ENCODE measurements around the gene NEFH. TPM values are rescaled to one million over a fixed set of nuclear protein-coding genes. Genes with fewer than 3 reads are reported as not detected.

Gene NEFH
- total RNA-seq, 1 donor from 2014 or later, result 0.46 TPM

DNA sequence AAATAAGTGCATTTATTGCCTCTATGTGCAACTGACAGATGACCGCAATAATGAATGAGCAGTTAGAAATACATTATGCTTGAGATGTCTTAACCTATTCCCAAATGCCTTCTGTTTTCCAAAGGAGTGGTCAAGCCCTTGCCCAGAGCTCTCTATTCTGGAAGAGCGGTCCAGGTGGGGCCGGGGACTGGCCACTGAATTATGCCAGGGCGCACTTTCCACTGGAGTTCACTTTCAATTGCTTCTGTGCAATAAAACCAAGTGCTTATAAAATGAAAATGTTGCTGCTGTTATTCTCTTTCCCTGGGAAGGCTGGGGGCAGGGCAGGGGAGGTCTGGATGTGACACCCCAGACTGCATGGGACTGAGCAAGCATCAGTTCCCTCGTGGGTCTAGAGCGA, 11.0 kb downstream of the NEFH start:
- H3K27me3 ChIP-seq, result no peaks in the 10 kb centered on the region
- intact Hi-C loops (cut with DNase I), result no loop called here
- no peak for ATAC-seq
- no peak overlapping the region for H3K4me3 ChIP-seq
- TF ChIP-seq, protein P1, sequence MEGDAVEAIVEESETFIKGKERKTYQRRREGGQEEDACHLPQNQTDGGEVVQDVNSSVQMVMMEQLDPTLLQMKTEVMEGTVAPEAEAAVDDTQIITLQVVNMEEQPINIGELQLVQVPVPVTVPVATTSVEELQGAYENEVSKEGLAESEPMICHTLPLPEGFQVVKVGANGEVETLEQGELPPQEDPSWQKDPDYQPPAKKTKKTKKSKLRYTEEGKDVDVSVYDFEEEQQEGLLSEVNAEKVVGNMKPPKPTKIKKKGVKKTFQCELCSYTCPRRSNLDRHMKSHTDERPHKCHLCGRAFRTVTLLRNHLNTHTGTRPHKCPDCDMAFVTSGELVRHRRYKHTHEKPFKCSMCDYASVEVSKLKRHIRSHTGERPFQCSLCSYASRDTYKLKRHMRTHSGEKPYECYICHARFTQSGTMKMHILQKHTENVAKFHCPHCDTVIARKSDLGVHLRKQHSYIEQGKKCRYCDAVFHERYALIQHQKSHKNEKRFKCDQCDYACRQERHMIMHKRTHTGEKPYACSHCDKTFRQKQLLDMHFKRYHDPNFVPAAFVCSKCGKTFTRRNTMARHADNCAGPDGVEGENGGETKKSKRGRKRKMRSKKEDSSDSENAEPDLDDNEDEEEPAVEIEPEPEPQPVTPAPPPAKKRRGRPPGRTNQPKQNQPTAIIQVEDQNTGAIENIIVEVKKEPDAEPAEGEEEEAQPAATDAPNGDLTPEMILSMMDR (IDR thresholded peaks at IDR 0.05), result no peak
- no peaks in the 10 kb centered on the region for H3K36me3 ChIP-seq
- no peaks in the 10 kb centered on the region for H3K9me3 ChIP-seq
- H3K4me1 ChIP-seq, result no peaks in the 10 kb centered on the region
- H3K27ac ChIP-seq, result no peak overlapping the region
- DNase-seq, result no peak

DNA sequence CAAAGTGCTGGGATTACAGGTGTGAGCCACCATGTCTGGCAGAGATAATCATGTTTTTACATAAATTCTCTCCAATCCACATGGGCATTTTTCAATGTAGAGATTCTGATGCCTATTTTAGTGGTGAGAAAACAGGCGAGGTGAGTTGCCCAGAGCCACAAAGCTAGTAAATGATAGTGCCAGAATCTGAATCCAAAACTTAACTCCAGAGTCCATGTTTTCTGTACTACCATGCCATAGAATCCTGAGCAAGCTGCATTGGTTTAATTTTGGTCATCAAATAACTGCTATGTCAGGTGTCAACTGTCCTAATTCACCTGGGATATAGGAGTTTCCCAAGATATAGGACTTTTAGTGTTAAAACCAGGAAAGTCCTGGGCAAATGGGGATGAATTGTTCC, 13.6 kb downstream of the NEFH start:
- ATAC-seq (no peak), DNase-seq (no peak)
- Histone ChIP-seq H3K36me3 (no peaks in the 10 kb centered on the region), H3K9me3 (no peaks in the 10 kb centered on the region), H3K4me1 (no peaks in the 10 kb centered on the region), H3K27me3 (no peaks in the 10 kb centered on the region), H3K4me3 (no peak overlapping the region), H3K27ac (no peak overlapping the region)
- intact Hi-C loops (cut with DNase I), result no loop called here
- TF ChIP-seq, protein P1 (IDR thresholded peaks at IDR 0.05), result no peak

DNA sequence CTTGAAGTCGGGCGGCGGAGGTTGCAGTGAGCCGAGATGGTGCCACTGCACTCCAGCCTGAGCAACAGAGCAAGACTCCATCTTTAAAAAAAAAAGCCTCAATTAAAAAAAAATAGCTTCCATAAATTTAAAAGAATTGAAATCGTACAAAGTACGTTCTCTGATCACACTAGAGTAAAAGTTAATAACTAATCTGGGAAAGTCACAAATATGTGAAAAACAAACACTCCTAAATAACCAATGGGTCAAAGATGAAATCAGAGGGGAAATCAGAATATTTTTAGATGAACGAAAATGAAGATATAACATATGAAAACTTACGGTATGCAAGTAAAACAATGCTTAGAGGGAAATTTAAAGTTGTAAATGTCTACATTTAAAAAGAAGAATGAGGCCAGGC, 19.8 kb downstream of the NEFH start:
- H3K27ac ChIP-seq, result no peak overlapping the region
- no peak for ATAC-seq
- H3K4me1 ChIP-seq, result no peaks in the 10 kb centered on the region
- intact Hi-C loops (cut with DNase I), result no loop called here
- no peaks in the 10 kb centered on the region for H3K36me3 ChIP-seq
- DNase-seq, result no peak
- TF ChIP-seq, protein P1 (IDR thresholded peaks at IDR 0.05), result no peak
- H3K4me3 ChIP-seq, result no peak overlapping the region
- H3K27me3 ChIP-seq, result no peaks in the 10 kb centered on the region
- no peaks in the 10 kb centered on the region for H3K9me3 ChIP-seq

GRCh38 chr22:29503811-29504372, 23.9 kb downstream of the NEFH start:
- intact Hi-C loops (cut with DNase I), result no loop called here
- DNase-seq (no peak), ATAC-seq (no peak)
- no peaks in the 10 kb centered on the region for H3K27me3 ChIP-seq
- TF ChIP-seq, protein P1 (IDR thresholded peaks at IDR 0.05), result no peak
- no peak overlapping the region for H3K4me3 ChIP-seq
- H3K36me3 ChIP-seq, result peaks cover 28% of the 10 kb centered on the region
- no peaks in the 10 kb centered on the region for H3K4me1 ChIP-seq
- no peak overlapping the region for H3K27ac ChIP-seq
- no peaks in the 10 kb centered on the region for H3K9me3 ChIP-seq

DNA sequence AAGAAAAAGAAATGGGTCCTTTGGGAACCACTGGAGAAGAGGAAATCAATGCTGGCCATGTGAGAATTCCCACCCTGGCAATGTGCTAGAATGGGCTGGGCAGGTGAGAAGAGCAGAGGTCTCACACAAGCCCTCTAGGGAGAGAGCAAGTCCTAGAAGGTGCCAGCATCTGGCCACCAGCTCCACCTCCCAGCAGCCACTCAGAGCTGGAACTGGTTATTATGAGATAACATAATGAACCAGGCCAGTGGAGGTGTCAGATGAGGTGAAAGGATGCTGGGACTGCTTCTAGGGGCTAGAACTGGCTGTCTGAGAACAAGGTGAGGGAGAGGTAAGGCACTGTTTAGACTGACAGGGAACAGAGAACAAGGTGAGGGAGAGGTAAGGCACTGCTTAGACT, 29.3 kb downstream of the NEFH start:
- TF ChIP-seq, protein P1 (IDR thresholded peaks at IDR 0.05), result no peak
- no peak for DNase-seq
- Histone ChIP-seq H3K4me1 (no peaks in the 10 kb centered on the region), H3K9me3 (no peaks in the 10 kb centered on the region), H3K27me3 (no peaks in the 10 kb centered on the region), H3K4me3 (no peak overlapping the region), H3K36me3 (peaks cover 70% of the 10 kb centered on the region), H3K27ac (no peak overlapping the region)
- no peak for ATAC-seq
- intact Hi-C loops (cut with DNase I), result no loop called here

- no peaks in the 10 kb centered on the region for H3K27me3 ChIP-seq
- no peaks in the 10 kb centered on the region for H3K4me1 ChIP-seq
- intact Hi-C loops (cut with DNase I), result no loop called here
- ATAC-seq, result no peak
- no peak overlapping the region for H3K4me3 ChIP-seq
- no peaks in the 10 kb centered on the region for H3K9me3 ChIP-seq
- TF ChIP-seq, protein P1 (IDR thresholded peaks at IDR 0.05), result no peak
- no peak for DNase-seq
- H3K27ac ChIP-seq, result no peak overlapping the region
- H3K36me3 ChIP-seq, result peaks cover 74% of the 10 kb centered on the region
Measured at GRCh38 chr22:29509815-29510214, 29.8 kb downstream of the NEFH start.

All from upper lobe of right lung (tissue), 1 donor.